ENCODE results near the gene NFIC.

The NFIC gene

GRCh38 chr19:3359919-3360420 lies 6.4 kb upstream of the NFIC start:
- no peak for DNase-seq

- DNase-seq, result no peak
Observed at GRCh38 chr19:3360421-3361383, 5.7 kb upstream of the NFIC start.

GRCh38 chr19:3361384-3362216 lies 4.8 kb upstream of the NFIC start:
- DNase-seq, result no peak

- DNase-seq, result no peak
Observed at GRCh38 chr19:3362217-3362906, 4.0 kb upstream of the NFIC start.

- no peak for DNase-seq
Observed at GRCh38 chr19:3363841-3364500, 2.4 kb upstream of the NFIC start.

GRCh38 chr19:3364501-3364858 lies 1.9 kb upstream of the NFIC start:
- no peak for DNase-seq

- no peak for DNase-seq
Observed at GRCh38 chr19:3365093-3365835, 1.1 kb upstream of the NFIC start.

GRCh38 chr19:3366753-3367627 lies 607 bp downstream of the NFIC start:
- DNase-seq, result peak; percentile 20

GRCh38 chr19:3367628-3368440 lies 1.5 kb downstream of the NFIC start:
- no peak for DNase-seq

GRCh38 chr19:3368441-3368795 lies 2.0 kb downstream of the NFIC start:
- no peak for DNase-seq

- DNase-seq, result no peak
Observed at GRCh38 chr19:3368848-3369336, 2.5 kb downstream of the NFIC start.

GRCh38 chr19:3369337-3370213 lies 3.2 kb downstream of the NFIC start:
- no peak for DNase-seq

- DNase-seq, result no peak
Observed at GRCh38 chr19:3370214-3370720, 3.9 kb downstream of the NFIC start.

- DNase-seq, result no peak
Observed at GRCh38 chr19:3370728-3371591, 4.6 kb downstream of the NFIC start.

- no peak for DNase-seq
Observed at GRCh38 chr19:3372413-3372812, 6.0 kb downstream of the NFIC start.

GRCh38 chr19:3373971-3374368 lies 7.6 kb downstream of the NFIC start:
- no peak for DNase-seq

- DNase-seq, result no peak
Observed at GRCh38 chr19:3374369-3375112, 8.2 kb downstream of the NFIC start.
